A549 (cell line): ENCODE results near the gene ELOVL5. TPM values are rescaled to one million over a fixed set of nuclear protein-coding genes. Genes with fewer than 3 reads are reported as not detected.

Experiments used
- ATAC-seq, 2 experiments: fragments of 200-7000 bp in 1 of 2; fragments of >200 bp in 1 of 2; cut with Nextera tagmentation in 1 of 2; cut with Tn5 transposase in 1 of 2; 3 replicates each; pipeline versions ENCODE4 v1.8.0 to v1.9.1; 2018 to 2020; ENCODE audit warnings: mild to moderate bottlenecking in 1 of 2, moderate library complexity in 1 of 2
- CTCF ChIA-PET: fragments of 300-600 bp; sonication (Branson Sonifier 250); formaldehyde crosslinking; extraction: SDS; loops from one replicate; lab custom pipeline; 2021; ENCODE audit warnings: antibody characterized with exemption, inconsistent platforms; lab: Yijun Ruan, JAX
- POLR2A ChIA-PET: fragments of 350-600 bp; formaldehyde crosslinking; extraction: SDS; loops from one replicate; lab custom pipeline; 2021; ENCODE audit warnings: antibody characterized with exemption, inconsistent platforms; lab: Yijun Ruan, JAX
- DNase-seq, 2 experiments: peaks; one replicate each; pipeline versions ENCODE4 v3.0.0 to v3.0.0-alpha.2; 2011 to 2016; ENCODE audit warnings: low read depth in 1 of 2, low spot score in 1 of 2
- FAIRE-seq: peaks from 2 replicates; lab custom pipeline; 2011; peaks lifted over from hg19 to GRCh38; lab: Jason Lieb, UNC
- H3K27ac ChIP-seq, 2 experiments: fragments of >200 bp; sonication (Bioruptor Twin); formaldehyde crosslinking; 3 replicates each; pipeline ENCODE4 v1.5.1; 2016 to 2017
- H3K4me1 ChIP-seq: fragments of >200 bp; sonication (Bioruptor Twin); formaldehyde crosslinking; 3 replicates; pipeline ENCODE4 v1.6.1; 2016
- H3K4me2 ChIP-seq: fragments of >200 bp; sonication (Bioruptor Twin); formaldehyde crosslinking; 3 replicates; pipeline ENCODE4 v1.6.1; 2016
- H3K4me3 ChIP-seq: fragments of >200 bp; sonication (Bioruptor Twin); formaldehyde crosslinking; 3 replicates; pipeline ENCODE4 v1.5.1; 2016
- H3K9me3 ChIP-seq: fragments of >200 bp; sonication (Bioruptor Twin); formaldehyde crosslinking; 3 replicates; pipeline ENCODE4 v1.6.1; 2016
- BHLHE40 ChIP-seq: IDR thresholded peaks from 2 replicates; pipeline ENCODE4 v1.6.1; 2012; ENCODE audit warnings: low read depth, low read length, inconsistent platforms
- CBX2 ChIP-seq: fragments of 200-600 bp; sonication (generic); IDR thresholded peaks from 2 replicates; pipeline ENCODE4 v1.6.1; 2016; ENCODE audit warnings: low read depth, mild to moderate bottlenecking, borderline replicate concordance
- CEBPB ChIP-seq, 2 experiments: fragments of >200 bp in 1 of 2; sonication (Bioruptor Twin) in 1 of 2; formaldehyde crosslinking in 1 of 2; IDR thresholded peaks; 2 replicates each; pipeline ENCODE4 v1.6.1; 2012 to 2016
- E2F6 ChIP-seq: IDR thresholded peaks from 2 replicates; pipeline ENCODE4 v1.6.1; 2012; ENCODE audit warnings: low read depth, borderline replicate concordance
- ELK1 ChIP-seq: fragments of 150-350 bp; IDR thresholded peaks from 2 replicates; pipeline ENCODE4 v1.6.1; 2014; ENCODE audit warnings: low read depth, mild to moderate bottlenecking, low read length
- ESRRA ChIP-seq: fragments of 150-350 bp; IDR thresholded peaks from 2 replicates; pipeline ENCODE4 v1.6.1; 2014; ENCODE audit warnings: mild to moderate bottlenecking, low read length, borderline replicate concordance
- FOSL2 ChIP-seq, 2 experiments: fragments of 450-650 bp in 1 of 2; fragments of >200 bp in 1 of 2; sonication (Bioruptor Twin) in 1 of 2; formaldehyde crosslinking; IDR thresholded peaks; 2 replicates each; pipeline versions ENCODE4 v1.5.0 to v1.6.1; 2016 to 2020; ENCODE audit warnings: mild to moderate bottlenecking in 1 of 2, moderate library complexity in 1 of 2
- JUNB ChIP-seq: fragments of >200 bp; sonication (Bioruptor Twin); formaldehyde crosslinking; IDR thresholded peaks from 2 replicates; pipeline ENCODE4 v1.6.1; 2016
- KDM1A ChIP-seq: fragments of 200-600 bp; sonication (generic); IDR thresholded peaks from 2 replicates; pipeline ENCODE4 v1.6.1; 2016; ENCODE audit warnings: low read depth, mild to moderate bottlenecking
- MAZ ChIP-seq: fragments of 150-350 bp; IDR thresholded peaks from 2 replicates; pipeline ENCODE4 v1.6.1; 2014; ENCODE audit warnings: antibody characterized with exemption, low read depth, low read length, borderline replicate concordance
- MYC ChIP-seq: IDR thresholded peaks from 2 replicates; pipeline ENCODE4 v1.6.1; 2012; ENCODE audit warnings: mild to moderate bottlenecking, inconsistent platforms, low read length, improper control_type of control experiment, borderline replicate concordance
- NPAS2 ChIP-seq: fragments of 250-450 bp; sonication (Bioruptor Pico); IDR thresholded peaks from 2 replicates; pipeline ENCODE4 v1.8.0; 2022; ENCODE audit warnings: mild to moderate bottlenecking, moderate library complexity, borderline replicate concordance
- NR3C1 ChIP-seq: fragments of >200 bp; sonication (Bioruptor Twin); formaldehyde crosslinking; IDR thresholded peaks from 3 replicates; pipeline ENCODE4 v1.6.1; 2017
- PBX3 ChIP-seq: IDR thresholded peaks from 2 replicates; pipeline ENCODE4 v1.6.1; 2012
- POLR2AphosphoS2 ChIP-seq: conservative IDR thresholded peaks from 2 replicates; pipeline ENCODE4 v1.6.1; 2012; ENCODE audit warnings: low read length, improper control_type of control experiment, inconsistent platforms
- RCOR1 ChIP-seq: fragments of 150-350 bp; IDR thresholded peaks from 2 replicates; pipeline ENCODE4 v1.6.1; 2014; ENCODE audit warnings: antibody characterized with exemption, low read length, low read depth
- REST ChIP-seq: fragments of 200-600 bp; sonication (generic); IDR thresholded peaks from 2 replicates; pipeline ENCODE4 v1.6.1; 2016; ENCODE audit warnings: antibody characterized with exemption, mild to moderate bottlenecking, moderate library complexity
- TFCP2L1 ChIP-seq: fragments of 250-450 bp; sonication (Bioruptor Pico); IDR thresholded peaks from 2 replicates; pipeline ENCODE4 v1.5.0; 2021; ENCODE audit warnings: mild to moderate bottlenecking
- USF2 ChIP-seq: fragments of 450-650 bp; IDR thresholded peaks from 2 replicates; pipeline ENCODE4 v1.6.1; 2014; ENCODE audit warnings: antibody characterized with exemption
- WGBS: methylation state at CpG from one replicate; pipeline ENCODE4 v1.1.6; 2017; ENCODE audit errors: missing lambda C conversion rate; 5-methylcytosine and 5-hydroxymethylcytosine counted together
- polyA plus RNA-seq, 4 experiments: library from polyadenylated mRNA; depleted of rRNA in 3 of 4; stranded (reverse); fragments of >200 nt; fragmentation: RNase III in 1 of 4; extraction: RNeasy Plus Mini Kit Qiagen cat#74134 plus additional on column Dnase treatment in 1 of 4; gene quantifications; 2 replicates in 3 of 4; 3 replicates in 1 of 4; pipeline ENCODE4 v1.2.3, GENCODE V29; 2011 to 2017

The ELOVL5 gene
- polyA plus RNA-seq, 2 of the 4 experiments (the other 2 are of a cell fraction): 90.9 to 95.4 TPM

GRCh38 chr6:53287336-53288225 is 61.2 kb downstream of the ELOVL5 start:
- POLR2A ChIA-PET: no interaction called here
- WGBS: 96% methylated on average over 9 of the region's 9 CpGs
- H3K4me1 ChIP-seq: no peaks in the 10 kb centered on the region
- no peak for DNase-seq
- no peak overlapping the region for H3K4me3 ChIP-seq
- H3K27ac ChIP-seq: no peak overlapping the region
- H3K9me3 ChIP-seq: no peaks in the 10 kb centered on the region
- no peak overlapping the region for H3K4me2 ChIP-seq
- TF ChIP-seq TFCP2L1 (CRISPR knock-in tag) (no peak), POLR2AphosphoS2 (no peak), FOSL2 (IDR thresholded peaks at IDR 0.05) (no peak), FOSL2 (CRISPR knock-in tag; IDR thresholded peaks at IDR 0.05) (no peak), NPAS2 (CRISPR knock-in tag) (no peak), ESRRA (no peak)
- CTCF ChIA-PET: no interaction called here
- FAIRE-seq: no peak
- ATAC-seq: no peak

GRCh38 chr6:53284901-53285300 is 63.8 kb downstream of the ELOVL5 start:
- DNase-seq: no peak
- ATAC-seq: no peak
- no peak overlapping the region for H3K4me3 ChIP-seq
- no peak overlapping the region for H3K27ac ChIP-seq
- no peak for TF ChIP-seq NR3C1
- TF ChIP-seq POLR2AphosphoS2: no peak
- no peak for TF ChIP-seq MYC
- no peak for TF ChIP-seq E2F6
- TF ChIP-seq FOSL2 (IDR thresholded peaks at IDR 0.05): no peak
- no peak for TF ChIP-seq FOSL2 (CRISPR knock-in tag; IDR thresholded peaks at IDR 0.05)
- no peak for TF ChIP-seq ESRRA
- TF ChIP-seq KDM1A: no peak
- no peak for TF ChIP-seq ELK1
- TF ChIP-seq REST: no peak
- no peak for TF ChIP-seq JUNB
- no peak for TF ChIP-seq CEBPB (IDR thresholded peaks at IDR 0.05)
- TF ChIP-seq MAZ: no peak
- no peak for TF ChIP-seq USF2
- TF ChIP-seq CBX2: no peak
- TF ChIP-seq BHLHE40: no peak
- no peak for TF ChIP-seq PBX3
- TF ChIP-seq RCOR1: no peak
- TF ChIP-seq, all 56 proteins: peak for 0
- Histone ChIP-seq H3K4me1 (no peaks in the 10 kb centered on the region), H3K4me2 (no peak overlapping the region), H3K9me3 (no peaks in the 10 kb centered on the region)
- ChIA-PET POLR2A (no interaction called here), CTCF (interaction anchor here (0.7 kb wide), 1 partner anchor 17 kb away, joined by 3 read pairs; no protein-coding TSS in a partner anchor)
- FAIRE-seq: no peak
- 96% methylated on average over 4 of the region's 4 CpGs for WGBS
